ENCODE results near the gene LLGL2. TPM values are rescaled to one million over a fixed set of nuclear protein-coding genes. Genes with fewer than 3 reads are reported as not detected.

The LLGL2 gene
- total RNA-seq, 1 experiment from 2014 or later = 10.8 TPM

GRCh38 chr17:75551266-75551665, 25.8 kb downstream of the LLGL2 start:
- no TSS peak for BruUV-seq (replicated peaks)
- Histone ChIP-seq H3K27me3 (replicated peaks; ENCODE audit: insufficient read depth, low read depth, low read length, poor library complexity) (no peaks in the 10 kb centered on the region), H3K36me3 (ENCODE audit: insufficient read depth, low read length, poor library complexity, severe bottlenecking) (no peaks in the 10 kb centered on the region), H3K4me1 (ENCODE audit: insufficient read depth, low read length, poor library complexity, severe bottlenecking) (no peaks in the 10 kb centered on the region), H3K9me3 (ENCODE audit: low read depth, low read length, poor library complexity, severe bottlenecking) (no peaks in the 10 kb centered on the region), H3K27ac (ENCODE audit: low read depth, low read length, poor library complexity, severe bottlenecking) (no peak overlapping the region), H3K4me3 (ENCODE audit: low read depth, low read length, poor library complexity, severe bottlenecking) (no peak overlapping the region)
- CTCF ChIA-PET = interaction anchor here (0.6 to 0.7 kb wide), 2 partner anchors 79 to 98 kb away, joined by 3 to 5 read pairs; no protein-coding TSS in a partner anchor
- POLR2A ChIA-PET (ENCODE audit: low non-redundant PET) = no interaction called here
- intact Hi-C loops (cut with micrococcal nuclease; ENCODE audit: unreplicated experiment) = no loop called here
- TF ChIP-seq EZH2 (IDR thresholded peaks at IDR 0.05; ENCODE audit: borderline replicate concordance, low read depth, low read length, poor library complexity, severe bottlenecking) (no peak), CTCF (conservative IDR thresholded peaks at IDR 0.05; ENCODE audit: low read depth, low read length) (no peak)
- no peak for DNase-seq (ENCODE audit: low spot score)

- Histone ChIP-seq H3K27me3 (replicated peaks; ENCODE audit: insufficient read depth, low read depth, low read length, poor library complexity) (no peaks in the 10 kb centered on the region), H3K9me3 (ENCODE audit: low read depth, low read length, poor library complexity, severe bottlenecking) (no peaks in the 10 kb centered on the region), H3K4me1 (ENCODE audit: insufficient read depth, low read length, poor library complexity, severe bottlenecking) (no peaks in the 10 kb centered on the region), H3K4me3 (ENCODE audit: low read depth, low read length, poor library complexity, severe bottlenecking) (no peak overlapping the region), H3K36me3 (ENCODE audit: insufficient read depth, low read length, poor library complexity, severe bottlenecking) (no peaks in the 10 kb centered on the region), H3K27ac (ENCODE audit: low read depth, low read length, poor library complexity, severe bottlenecking) (no peak overlapping the region)
- POLR2A ChIA-PET (ENCODE audit: low non-redundant PET) = no interaction called here
- no peak for DNase-seq (ENCODE audit: low spot score)
- TF ChIP-seq EZH2 (IDR thresholded peaks at IDR 0.05; ENCODE audit: borderline replicate concordance, low read depth, low read length, poor library complexity, severe bottlenecking) (no peak), CTCF (conservative IDR thresholded peaks at IDR 0.05; ENCODE audit: low read depth, low read length) (no peak)
- BruUV-seq (replicated peaks) = no TSS peak
- intact Hi-C loops (cut with micrococcal nuclease; ENCODE audit: unreplicated experiment) = no loop called here
- CTCF ChIA-PET = no interaction called here
Measured at GRCh38 chr17:75552425-75553294, 27.2 kb downstream of the LLGL2 start.

- TF ChIP-seq CTCF (conservative IDR thresholded peaks at IDR 0.05; ENCODE audit: low read depth, low read length) (no peak), EZH2 (IDR thresholded peaks at IDR 0.05; ENCODE audit: borderline replicate concordance, low read depth, low read length, poor library complexity, severe bottlenecking) (no peak)
- H3K27me3 ChIP-seq (replicated peaks; ENCODE audit: insufficient read depth, low read depth, low read length, poor library complexity) = no peaks in the 10 kb centered on the region
- no peaks in the 10 kb centered on the region for H3K36me3 ChIP-seq (ENCODE audit: insufficient read depth, low read length, poor library complexity, severe bottlenecking)
- ChIA-PET CTCF (no interaction called here), POLR2A (ENCODE audit: low non-redundant PET) (no interaction called here)
- H3K4me1 ChIP-seq (ENCODE audit: insufficient read depth, low read length, poor library complexity, severe bottlenecking) = no peaks in the 10 kb centered on the region
- no peak for DNase-seq (ENCODE audit: low spot score)
- H3K27ac ChIP-seq (ENCODE audit: low read depth, low read length, poor library complexity, severe bottlenecking) = no peak overlapping the region
- intact Hi-C loops (cut with micrococcal nuclease; ENCODE audit: unreplicated experiment) = no loop called here
- no peak overlapping the region for H3K4me3 ChIP-seq (ENCODE audit: low read depth, low read length, poor library complexity, severe bottlenecking)
- BruUV-seq (replicated peaks) = no TSS peak
- no peaks in the 10 kb centered on the region for H3K9me3 ChIP-seq (ENCODE audit: low read depth, low read length, poor library complexity, severe bottlenecking)
Measured at GRCh38 chr17:75553295-75554110, 28.0 kb downstream of the LLGL2 start.

All from A673 (cell line).